H1 (cell line): Measurements from ENCODE around the gene XKR8. TPM values are rescaled to one million over a fixed set of nuclear protein-coding genes. Genes with fewer than 3 reads are reported as not detected.
A peak's percentile ranks its signal among the peaks of the same experiment; 100 is the strongest.

Experiments used
- CTCF ChIA-PET: fragments of 300-600 bp; sonication (Branson Sonifier 250); formaldehyde crosslinking; loops from one replicate; lab custom pipeline; 2021; ENCODE audit not compliant: partially characterized antibody; lab: Charles Lee
- POLR2A ChIA-PET: fragments of 300-600 bp; sonication (Branson Sonifier 250); formaldehyde crosslinking; loops from one replicate; lab custom pipeline; 2021; ENCODE audit warnings: inconsistent platforms; ENCODE audit not compliant: partially characterized antibody; lab: Charles Lee
- DNase-seq, 2 experiments: peaks; one replicate each; pipeline versions ENCODE4 v3.0.0 to v3.0.0-alpha.2; 2010 to 2022; ENCODE audit warnings: low spot score in 2 of 2, low read depth in 1 of 2, mixed read lengths in 1 of 2
- FAIRE-seq: peaks from 2 replicates; lab custom pipeline; 2011; peaks lifted over from hg19 to GRCh38; lab: Jason Lieb, UNC
- H2AFZ ChIP-seq: 2 replicates; pipeline ENCODE4 v1.8.1; 2012; ENCODE audit warnings: low read length, inconsistent platforms
- H2AK5ac ChIP-seq: 2 replicates; pipeline ENCODE4 v1.6.1; 2013; ENCODE audit warnings: low read depth, low read length
- H2BK120ac ChIP-seq: replicated peaks from 2 replicates; pipeline ENCODE3; 2013; ENCODE audit warnings: low read depth, low read length, inconsistent platforms
- H2BK12ac ChIP-seq: 2 replicates; pipeline ENCODE4 v1.6.1; 2013; ENCODE audit warnings: low read depth, low read length
- H2BK15ac ChIP-seq: 2 replicates; pipeline ENCODE4 v1.6.1; 2013; ENCODE audit warnings: low read length
- H2BK20ac ChIP-seq: 2 replicates; pipeline ENCODE4 v1.6.1; 2013; ENCODE audit warnings: low read length
- H2BK5ac ChIP-seq: 2 replicates; pipeline ENCODE4 v1.6.1; 2013; ENCODE audit warnings: low read depth, low read length
- H3K14ac ChIP-seq: 2 replicates; pipeline ENCODE4 v1.6.1; 2013; ENCODE audit warnings: inconsistent platforms; ENCODE audit not compliant: insufficient read length
- H3K18ac ChIP-seq: 2 replicates; pipeline ENCODE4 v1.6.1; 2013; ENCODE audit warnings: low read length; ENCODE audit errors: extremely low read depth
- H3K23ac ChIP-seq: 2 replicates; pipeline ENCODE4 v1.6.1; 2013; ENCODE audit warnings: inconsistent platforms; ENCODE audit not compliant: insufficient read length
- H3K23me2 ChIP-seq: 2 replicates; pipeline ENCODE4 v1.6.1; 2013; ENCODE audit warnings: low read depth, low read length
- H3K27ac ChIP-seq: 2 replicates; pipeline ENCODE4 v1.6.1; 2011; ENCODE audit warnings: low read depth, low read length, inconsistent platforms
- H3K27me3 ChIP-seq, 4 experiments: replicated peaks in 1 of 4; 1 replicate in 1 of 4; 2 replicates in 3 of 4; pipeline versions ENCODE4 v1.6.1 to v1.8.1; 2011 to 2013; ENCODE audit warnings: low read length in 3 of 4, mild to moderate bottlenecking in 3 of 4, inconsistent platforms in 2 of 4, mixed read lengths in 2 of 4, moderate library complexity in 1 of 4; ENCODE audit not compliant: control insufficient read depth in 3 of 4, insufficient read depth in 3 of 4; ENCODE audit errors: extremely low read depth in 1 of 4
- H3K36me3 ChIP-seq, 4 experiments: 2 replicates each; pipeline versions ENCODE4 v1.6.1 to v1.8.1; 2011 to 2013; ENCODE audit warnings: mild to moderate bottlenecking in 4 of 4, low read length in 3 of 4, moderate library complexity in 2 of 4, control low read depth in 1 of 4, inconsistent platforms in 1 of 4; ENCODE audit not compliant: insufficient read depth in 4 of 4, control insufficient read depth in 2 of 4
- H3K4ac ChIP-seq: replicated peaks from 2 replicates; pipeline ENCODE3; 2013; ENCODE audit warnings: low read length, low read depth, mixed read lengths, inconsistent platforms; ENCODE audit not compliant: insufficient read length
- H3K4me1 ChIP-seq, 4 experiments: replicated peaks in 1 of 4; 1 replicate in 1 of 4; 2 replicates in 3 of 4; pipeline versions ENCODE4 v1.6.1 to v1.8.1; 2011 to 2013; ENCODE audit warnings: low read length in 3 of 4, inconsistent platforms in 2 of 4, mixed read lengths in 1 of 4; ENCODE audit not compliant: insufficient read depth in 4 of 4, control insufficient read depth in 3 of 4
- H3K4me2 ChIP-seq, 2 experiments: 2 replicates each; pipeline versions ENCODE4 v1.6.1 to v1.8.1; 2011 to 2013; ENCODE audit warnings: low read depth in 2 of 2, low read length in 2 of 2, control low read depth in 1 of 2, inconsistent platforms in 1 of 2, mild to moderate bottlenecking in 1 of 2; ENCODE audit not compliant: insufficient read depth in 1 of 2
- H3K4me3 ChIP-seq, 4 experiments: fragments of 200-600, 300-600 bp in 1 of 4; sonication (generic), shearing (Covaris generic), sonication (Bioruptor Twin) in 1 of 4; 2 replicates each; pipeline versions ENCODE4 v1.5.1 to v1.8.1; 2011 to 2016; ENCODE audit warnings: low read length in 4 of 4, low read depth in 3 of 4, control low read depth in 2 of 4, inconsistent platforms in 2 of 4, mild to moderate bottlenecking in 2 of 4, mixed read lengths in 1 of 4, moderate library complexity in 1 of 4; ENCODE audit not compliant: insufficient read depth in 2 of 4; ENCODE audit errors: extremely low read depth in 1 of 4
- H3K56ac ChIP-seq: replicated peaks from 2 replicates; pipeline ENCODE3; 2013; ENCODE audit warnings: low read depth, mild to moderate bottlenecking, mixed read lengths, low read length, inconsistent platforms; ENCODE audit not compliant: insufficient read length
- H3K79me1 ChIP-seq: 2 replicates; pipeline ENCODE4 v1.6.1; 2013; ENCODE audit warnings: low read depth, low read length, control low read depth
- H3K79me2 ChIP-seq, 2 experiments: 2 replicates each; pipeline versions ENCODE4 v1.6.1 to v1.8.1; 2012 to 2013; ENCODE audit warnings: low read length in 2 of 2, mild to moderate bottlenecking in 2 of 2, inconsistent platforms in 1 of 2; ENCODE audit not compliant: insufficient read depth in 2 of 2, control insufficient read depth in 1 of 2
- H3K9ac ChIP-seq, 4 experiments: replicated peaks in 1 of 4; 1 replicate in 1 of 4; 2 replicates in 3 of 4; pipeline versions ENCODE4 v1.6.1 to v1.8.1; 2011 to 2013; ENCODE audit warnings: low read depth in 3 of 4, low read length in 3 of 4, control low read depth in 2 of 4, mild to moderate bottlenecking in 2 of 4, moderate library complexity in 2 of 4, inconsistent platforms in 1 of 4; ENCODE audit errors: extremely low read depth in 1 of 4
- H3K9me3 ChIP-seq, 2 experiments: 2 replicates each; pipeline versions ENCODE4 v1.6.1 to v1.8.1; 2012 to 2013; ENCODE audit warnings: mild to moderate bottlenecking in 2 of 2, moderate library complexity in 2 of 2, control low read depth in 1 of 2, inconsistent platforms in 1 of 2, low read depth in 1 of 2, low read length in 1 of 2, mixed read lengths in 1 of 2; ENCODE audit not compliant: insufficient read depth in 2 of 2
- H4K20me1 ChIP-seq, 2 experiments: replicated peaks in 1 of 2; 2 replicates each; pipeline versions ENCODE3 to v1.8.1; 2011 to 2013; ENCODE audit warnings: inconsistent platforms in 2 of 2, low read length in 2 of 2, mild to moderate bottlenecking in 1 of 2; ENCODE audit not compliant: insufficient read depth in 2 of 2, control insufficient read depth in 1 of 2
- H4K5ac ChIP-seq: 2 replicates; pipeline ENCODE4 v1.6.1; 2013; ENCODE audit warnings: low read length, low read depth, mixed read lengths, inconsistent platforms; ENCODE audit not compliant: insufficient read length
- H4K8ac ChIP-seq: 2 replicates; pipeline ENCODE4 v1.8.0; 2013; ENCODE audit warnings: mild to moderate bottlenecking, moderate library complexity, low read length, inconsistent platforms; ENCODE audit not compliant: insufficient read depth; ENCODE audit errors: extremely low read depth
- H4K91ac ChIP-seq: replicated peaks from 2 replicates; pipeline ENCODE3; 2013; ENCODE audit warnings: low read length, mixed read lengths, inconsistent platforms; ENCODE audit not compliant: insufficient read length
- ASH2L ChIP-seq: fragments of 200-600, 300-600 bp; sonication (generic); IDR thresholded peaks from one replicate; pipeline ENCODE4 v1.7.1; 2017; ENCODE audit warnings: low read length
- BCL11A ChIP-seq, 2 experiments: IDR thresholded peaks; one replicate each; pipeline ENCODE4 v1.6.1; 2011; ENCODE audit warnings: low read depth in 2 of 2, low read length in 2 of 2, mild to moderate bottlenecking in 2 of 2
- CHD2 ChIP-seq: IDR thresholded peaks from 2 replicates; pipeline ENCODE4 v1.6.1; 2012; ENCODE audit warnings: low read length, improper control_type of control experiment
- EGR1 ChIP-seq: IDR thresholded peaks from 2 replicates; pipeline ENCODE4 v1.6.1; 2011; ENCODE audit warnings: low read depth, low read length, borderline replicate concordance
- FOSL1 ChIP-seq: IDR thresholded peaks from 2 replicates; pipeline ENCODE4 v1.6.1; 2011; ENCODE audit warnings: mild to moderate bottlenecking, low read depth, low read length, moderate library complexity; ENCODE audit not compliant: insufficient read depth
- GTF2F1 ChIP-seq: IDR thresholded peaks from 2 replicates; pipeline ENCODE4 v1.6.1; 2012; ENCODE audit warnings: low read depth, low read length, improper control_type of control experiment, borderline replicate concordance
- HDAC6 ChIP-seq: IDR thresholded peaks from one replicate; pipeline ENCODE4 v1.7.1; 2012; ENCODE audit warnings: low read depth, mild to moderate bottlenecking, inconsistent platforms, low read length, moderate library complexity
- JUN ChIP-seq: IDR thresholded peaks from 2 replicates; pipeline ENCODE4 v1.6.1; 2011; ENCODE audit warnings: low read depth, mild to moderate bottlenecking, improper control_type of control experiment, low read length
- JUND ChIP-seq: IDR thresholded peaks from 2 replicates; pipeline ENCODE4 v1.6.1; 2011; ENCODE audit warnings: mild to moderate bottlenecking, improper control_type of control experiment, low read length
- RFX5 ChIP-seq: IDR thresholded peaks from 2 replicates; pipeline ENCODE4 v1.6.1; 2011; ENCODE audit warnings: low read depth, low read length, improper control_type of control experiment, borderline replicate concordance
- RXRA ChIP-seq: IDR thresholded peaks from 2 replicates; pipeline ENCODE4 v1.6.1; 2011; ENCODE audit warnings: low read depth, mild to moderate bottlenecking, low read length, moderate library complexity; ENCODE audit not compliant: insufficient read depth
- SAP30 ChIP-seq: fragments of 300-600 bp; sonication (generic); IDR thresholded peaks from 2 replicates; pipeline ENCODE4 v1.7.1; 2012; ENCODE audit warnings: low read length, moderate library complexity, mild to moderate bottlenecking, inconsistent platforms; ENCODE audit not compliant: insufficient read depth, insufficient replicate concordance
- TAF1 ChIP-seq: IDR thresholded peaks from 2 replicates; pipeline ENCODE4 v1.6.1; 2011; ENCODE audit warnings: mild to moderate bottlenecking, low read depth, low read length
- TBP ChIP-seq: IDR thresholded peaks from 2 replicates; pipeline ENCODE4 v1.6.1; 2011; ENCODE audit warnings: low read depth, low read length, improper control_type of control experiment
- ZNF274 ChIP-seq: IDR thresholded peaks from 2 replicates; pipeline ENCODE4 v1.7.0; 2012; ENCODE audit warnings: low read length, borderline replicate concordance; ENCODE audit errors: extremely low read depth
- WGBS, 2 experiments: shearing (Covaris generic) in 1 of 2; methylation state at CpG; one replicate each; pipeline versions ENCODE4 v1.1.6 to v1.1.7; 2013 to 2015; ENCODE audit warnings: low lambda C conversion rate in 2 of 2, mixed read lengths in 2 of 2, inconsistent platforms in 1 of 2, low coverage in 1 of 2, missing lambda C conversion rate in 1 of 2; ENCODE audit not compliant: insufficient replicate concordance in 2 of 2, insufficient coverage in 1 of 2, insufficient read length in 1 of 2; ENCODE audit errors: extremely low coverage in 1 of 2, missing lambda C conversion rate in 1 of 2; 5-methylcytosine and 5-hydroxymethylcytosine counted together
- polyA plus RNA-seq, 7 experiments: library from polyadenylated mRNA; depleted of rRNA in 3 of 7; stranded (reverse) in 5 of 7; unstranded in 2 of 7; fragments of >200 nt in 5 of 7; fragments of 200-250 nt in 2 of 7; gene quantifications; 1 replicate in 5 of 7; 2 replicates in 1 of 7; 4 replicates in 1 of 7; pipeline versions ENCODE4 v1.2.1 to v1.2.3, GENCODE V29; 2011 to 2013; ENCODE audit warnings: missing spikeins in 2 of 7, mixed read lengths in 2 of 7
- total RNA-seq: library from RNA; stranded (reverse); fragmentation: NEBNext Ultra II Directional; extraction: Animal tissue kit (Norgen Biotek cat#: 25700); gene quantifications from 2 replicates; pipeline ENCODE4 v1.2.1, GENCODE V29; 2021

XKR8 gene
- total and polyA plus RNA-seq, 2 of the 8 experiments (the other 6 are each of a cell fraction or from before 2014, with no cell fraction given) = 14.2 to 16.3 TPM

DNA sequence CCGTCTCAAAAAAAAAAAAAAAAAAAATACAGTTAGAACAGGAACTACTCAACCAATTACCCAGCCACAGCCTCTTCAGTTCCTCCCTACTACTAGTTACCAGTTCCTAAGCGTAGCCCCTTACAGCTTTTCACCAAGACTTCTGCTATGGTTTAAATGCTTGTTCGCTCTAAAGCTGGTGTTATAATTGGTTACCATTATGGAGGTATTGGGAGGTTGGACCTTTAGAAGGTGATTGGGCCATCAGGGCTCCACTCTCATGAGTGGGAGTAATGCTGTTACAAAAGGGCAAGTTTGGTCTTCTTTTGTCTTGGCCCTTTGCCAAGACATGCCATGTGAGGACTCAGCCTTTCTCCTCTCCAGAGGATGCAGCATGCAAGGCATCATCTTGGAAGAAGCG is 28.0 kb upstream of the XKR8 start:
- POLR2A ChIA-PET = interaction anchor here (0.9 to 1.3 kb wide), 5 partner anchors 10 to 35 kb away, joined by 3 to 5 read pairs (median 3); partner anchors contain the start of gene XKR8
- no peaks in the 10 kb centered on the region for H3K9me3 ChIP-seq
- no peak overlapping the region for H4K8ac ChIP-seq
- peaks cover 6 to 12% (median 9%) of the 10 kb centered on the region in 4 experiments; a peak in 6 of 7 replicates for H3K4me1 ChIP-seq
- H3K56ac ChIP-seq = no peak overlapping the region
- H3K4ac ChIP-seq = no peak overlapping the region
- peak overlapping the region; percentile 95 for H2BK15ac ChIP-seq
- H3K23me2 ChIP-seq = peaks cover 11% of the 10 kb centered on the region
- H2BK5ac ChIP-seq = no peak overlapping the region
- H2AK5ac ChIP-seq = no peak overlapping the region
- peak overlapping the region; percentile 90; the same call in 1 of the 2 replicates for H2BK12ac ChIP-seq
- no peak overlapping the region for H3K9ac ChIP-seq
- CTCF ChIA-PET = interaction anchor here (1.1 to 3.7 kb wide), 5 partner anchors 9 to 52 kb away, joined by 3 to 17 read pairs (median 5); no protein-coding TSS in a partner anchor
- no peak overlapping the region for H3K14ac ChIP-seq
- H3K4me2 ChIP-seq = no peak overlapping the region
- H3K4me3 ChIP-seq = no peak overlapping the region
- no peak overlapping the region for H4K5ac ChIP-seq
- FAIRE-seq (no peak), DNase-seq (no peak)
- H3K79me2 ChIP-seq = peaks cover 0 to 9% of the 10 kb centered on the region in 2 experiments; a peak in 3 of 4 replicates
- no peaks in the 10 kb centered on the region for H3K27me3 ChIP-seq
- no peak overlapping the region for H2BK120ac ChIP-seq
- H3K23ac ChIP-seq = no peak overlapping the region
- H4K20me1 ChIP-seq = no peaks in the 10 kb centered on the region
- H3K36me3 ChIP-seq = no peaks in the 10 kb centered on the region
- H4K91ac ChIP-seq = no peak overlapping the region
- H3K18ac ChIP-seq = no peak overlapping the region; the same call in 1 of the 2 replicates
- peaks cover 5% of the 10 kb centered on the region; the same call in 1 of the 2 replicates for H3K79me1 ChIP-seq
- H3K27ac ChIP-seq = no peak overlapping the region
- H2AFZ ChIP-seq = no peak overlapping the region
- peak overlapping the region; percentile 11; the same call in 1 of the 2 replicates for H2BK20ac ChIP-seq
- 94% methylated on average over 4 of the region's 4 CpGs; no CpG with 5 or more reads in 1 of the 2 experiments for WGBS, 2 experiments
- TF ChIP-seq JUN (no peak), ZNF274 (no peak), RFX5 (no peak), RXRA (no peak), JUND (no peak), TAF1 (no peak), FOSL1 (no peak), CHD2 (no peak), HDAC6 (no peak), SAP30 (no peak), TBP (no peak), ASH2L (no peak), EGR1 (no peak), BCL11A (IDR thresholded peaks at IDR 0.05; ENCODE audit: low read depth in 2 of 2, low read length in 2 of 2) (no peak), GTF2F1 (no peak)
